ENCODE results near the gene IMMP2L. TPM values are rescaled to one million over a fixed set of nuclear protein-coding genes. Genes with fewer than 3 reads are reported as not detected.

The IMMP2L gene
- polyA plus RNA-seq, 1 of the 3 experiments (the other 2 are of a cell fraction), result 10.7 TPM

DNA sequence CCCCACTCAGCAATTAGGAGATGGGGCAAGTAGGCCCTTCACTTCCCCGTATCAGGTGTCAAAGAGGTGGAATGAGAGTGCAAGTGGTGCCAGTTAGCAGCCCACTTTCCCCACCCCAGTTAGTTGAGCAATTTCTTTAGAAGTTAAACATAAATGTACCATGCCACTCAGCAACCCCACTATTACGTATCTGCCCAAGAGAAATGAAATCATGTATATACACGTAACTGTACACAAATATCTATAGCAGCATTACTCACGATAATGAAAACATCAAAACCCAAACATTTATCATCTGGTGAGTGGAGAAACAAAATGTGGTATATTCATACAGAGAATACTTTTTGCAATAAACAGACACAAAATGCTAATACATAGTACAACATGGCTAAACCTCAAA, 50.4 kb downstream of the IMMP2L start:
- POLR2A ChIA-PET, result no interaction called here
- no peak overlapping the region for H3K9ac ChIP-seq
- H3K27me3 ChIP-seq (ENCODE audit: insufficient read depth), result no peaks in the 10 kb centered on the region
- H3K79me2 ChIP-seq (ENCODE audit: insufficient read depth), result no peaks in the 10 kb centered on the region
- DNase-seq, result no peak
- no peak overlapping the region for H3K27ac ChIP-seq (ENCODE audit: low read depth in 2 of 2, low read length in 1 of 2)
- peaks cover 0 to 4% of the 10 kb centered on the region in 2 experiments; a peak in 2 of 4 replicates for H3K4me1 ChIP-seq (ENCODE audit: control insufficient read depth in 1 of 2, insufficient read depth in 2 of 2, low read depth in 1 of 2, low read length in 1 of 2)
- no peaks in the 10 kb centered on the region for H3K9me3 ChIP-seq
- no peak overlapping the region for H3K4me3 ChIP-seq (ENCODE audit: low read depth in 2 of 2, low read length in 1 of 2)
- CTCF ChIA-PET, result no interaction called here
- 86% methylated on average over 4 of the region's 4 CpGs for WGBS (ENCODE audit: low lambda C conversion rate)
- TF ChIP-seq, protein P1, sequence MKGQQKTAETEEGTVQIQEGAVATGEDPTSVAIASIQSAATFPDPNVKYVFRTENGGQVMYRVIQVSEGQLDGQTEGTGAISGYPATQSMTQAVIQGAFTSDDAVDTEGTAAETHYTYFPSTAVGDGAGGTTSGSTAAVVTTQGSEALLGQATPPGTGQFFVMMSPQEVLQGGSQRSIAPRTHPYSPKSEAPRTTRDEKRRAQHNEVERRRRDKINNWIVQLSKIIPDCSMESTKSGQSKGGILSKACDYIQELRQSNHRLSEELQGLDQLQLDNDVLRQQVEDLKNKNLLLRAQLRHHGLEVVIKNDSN (IDR thresholded peaks at IDR 0.05; ENCODE audit: borderline replicate concordance, low read depth), result no peak
- TF ChIP-seq FOSL2 (IDR thresholded peaks at IDR 0.05; ENCODE audit: borderline replicate concordance, low read depth) (no peak), RXRA (IDR thresholded peaks at IDR 0.05; ENCODE audit: borderline replicate concordance, low read depth) (no peak), NRF1 (IDR thresholded peaks at IDR 0.05; ENCODE audit: low read depth, low read length) (no peak)
- H3F3A ChIP-seq (replicated peaks; ENCODE audit: insufficient read depth), result no peaks in the 10 kb centered on the region
- H3K4me2 ChIP-seq, result no peak overlapping the region
- no peaks in the 10 kb centered on the region for H3K36me3 ChIP-seq (replicated peaks in 1 of 2; ENCODE audit: control insufficient read depth in 1 of 2, insufficient read depth in 2 of 2, low read length in 1 of 2)
- H3K9me2 ChIP-seq, result no peaks in the 10 kb centered on the region
- H4K20me1 ChIP-seq (ENCODE audit: insufficient read depth), result no peaks in the 10 kb centered on the region
- no peak overlapping the region for H2AFZ ChIP-seq (ENCODE audit: low read depth)

DNA sequence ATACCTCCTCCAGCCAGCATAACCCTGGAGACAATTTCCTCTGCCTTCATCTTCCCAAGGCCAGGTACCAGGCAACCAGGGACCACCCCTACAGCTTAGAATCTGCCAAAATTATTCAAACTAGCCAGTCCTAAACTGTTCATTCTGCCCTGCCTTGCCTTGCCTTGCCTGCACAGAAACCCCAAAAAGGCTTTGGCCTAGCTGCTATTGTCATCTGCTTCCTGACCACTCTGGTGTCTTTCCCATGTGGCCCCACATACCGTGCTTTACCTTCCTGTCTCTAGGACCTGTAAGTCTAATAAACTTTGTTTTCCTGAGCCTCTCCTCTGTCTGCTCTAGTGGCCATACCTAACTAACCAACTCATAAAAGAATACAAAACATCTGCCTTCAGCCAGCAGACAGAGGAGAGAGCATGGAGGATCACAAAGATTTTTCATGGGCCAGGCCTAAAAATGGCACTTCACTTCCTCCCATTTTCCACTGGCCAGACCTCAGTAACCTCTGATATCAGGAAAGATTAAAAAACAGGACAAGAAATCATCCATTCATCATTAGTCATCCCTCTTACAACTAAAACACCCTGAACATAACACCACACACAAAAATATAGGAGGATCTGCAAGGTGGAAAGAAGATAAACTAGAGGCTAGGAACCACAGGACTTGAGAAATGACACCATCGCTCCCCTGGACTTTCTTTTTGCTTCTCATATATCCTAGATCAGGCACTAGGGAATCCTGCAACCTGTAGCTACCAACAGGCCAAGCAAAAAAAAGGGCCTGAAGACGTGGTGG, 51.5 kb downstream of the IMMP2L start:
- 94% methylated on average over 3 of the region's 3 CpGs for WGBS (ENCODE audit: low lambda C conversion rate)
- Histone ChIP-seq H3K4me2 (no peak overlapping the region), H2AFZ (ENCODE audit: low read depth) (no peak overlapping the region), H3K4me3 (ENCODE audit: low read depth in 2 of 2, low read length in 1 of 2) (no peak overlapping the region), H3F3A (replicated peaks; ENCODE audit: insufficient read depth) (no peaks in the 10 kb centered on the region), H3K9me3 (no peaks in the 10 kb centered on the region), H3K9me2 (no peaks in the 10 kb centered on the region), H3K27me3 (ENCODE audit: insufficient read depth) (no peaks in the 10 kb centered on the region), H3K79me2 (ENCODE audit: insufficient read depth) (no peaks in the 10 kb centered on the region), H3K9ac (no peak overlapping the region), H3K4me1 (ENCODE audit: control insufficient read depth in 1 of 2, insufficient read depth in 2 of 2, low read depth in 1 of 2, low read length in 1 of 2) (peaks cover 0 to 4% of the 10 kb centered on the region in 2 experiments; a peak in 2 of 4 replicates), H3K27ac (ENCODE audit: low read depth in 2 of 2, low read length in 1 of 2) (no peak overlapping the region), H3K36me3 (replicated peaks in 1 of 2; ENCODE audit: control insufficient read depth in 1 of 2, insufficient read depth in 2 of 2, low read length in 1 of 2) (no peaks in the 10 kb centered on the region), H4K20me1 (ENCODE audit: insufficient read depth) (no peaks in the 10 kb centered on the region)
- no peak for DNase-seq
- TF ChIP-seq SIN3A (IDR thresholded peaks at IDR 0.05; ENCODE audit: borderline replicate concordance, low read depth, low read length) (no peak), REST (IDR thresholded peaks at IDR 0.05; ENCODE audit: low read depth, low read length) (no peak), CHD2 (IDR thresholded peaks at IDR 0.05; ENCODE audit: low read length, partially characterized antibody) (no peak), EZH2phosphoT487 (IDR thresholded peaks at IDR 0.05; ENCODE audit: borderline replicate concordance, low read depth) (no peak), MAX (IDR thresholded peaks at IDR 0.05; ENCODE audit: low read depth) (no peak), SMC3 (IDR thresholded peaks at IDR 0.05; ENCODE audit: low read depth, low read length) (no peak), TCF12 (IDR thresholded peaks at IDR 0.05) (no peak), FOXJ3 (CRISPR knock-in tag; IDR thresholded peaks at IDR 0.05) (no peak), RCOR1 (IDR thresholded peaks at IDR 0.05; ENCODE audit: low read length) (no peak), TAF1 (IDR thresholded peaks at IDR 0.05; ENCODE audit: borderline replicate concordance, low read depth, low read length) (no peak), NRF1 (IDR thresholded peaks at IDR 0.05; ENCODE audit: low read depth, low read length) (no peak), RAD21 (IDR thresholded peaks at IDR 0.05; ENCODE audit: low read length) (no peak), FOXM1 (IDR thresholded peaks at IDR 0.05; ENCODE audit: low read depth) (no peak), RFX5 (IDR thresholded peaks at IDR 0.05; ENCODE audit: low read length) (no peak)
- TF ChIP-seq, protein P1 (IDR thresholded peaks at IDR 0.05; ENCODE audit: borderline replicate concordance, low read depth), result no peak
- CTCF ChIA-PET, result interaction anchor here (0.7 to 1.7 kb wide), 3 partner anchors 11 to 51 kb away, joined by 3 to 5 read pairs (median 3); partner anchors contain the start of gene IMMP2L
- POLR2A ChIA-PET, result no interaction called here

Data from SK-N-SH (cell line).